ENCODE measurements around the gene MAGI1. TPM values are rescaled to one million over a fixed set of nuclear protein-coding genes. Genes with fewer than 3 reads are reported as not detected.

The MAGI1 gene
- total RNA-seq, 1 donor from 2014 or later: 49.8 TPM

DNA sequence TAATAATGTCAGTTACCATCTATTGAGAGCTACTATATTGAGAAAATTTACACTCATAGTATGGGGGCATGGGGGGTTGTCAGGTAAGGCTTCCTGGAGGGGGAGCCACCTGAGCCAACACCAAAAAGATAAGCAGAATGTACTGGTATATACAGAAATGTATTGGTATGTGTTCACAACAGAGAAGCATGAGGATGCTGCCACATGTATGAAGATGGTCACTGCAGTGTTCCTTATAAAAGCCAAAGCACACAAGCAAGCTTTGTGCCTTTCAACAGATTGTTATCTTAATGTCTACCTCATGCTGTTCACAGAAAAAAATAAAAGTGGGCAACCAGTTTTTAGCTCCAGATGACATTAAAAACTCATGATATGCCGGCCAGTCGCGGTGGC, 149.0 kb downstream of the MAGI1 start:
- Mint-ChIP-seq H3K4me3 (no peak overlapping the region), H3K27me3 (ENCODE audit: low read depth) (no peaks in the 10 kb centered on the region), H3K36me3 (ENCODE audit: low read depth) (no peaks in the 10 kb centered on the region), H3K27ac (ENCODE audit: unreplicated experiment) (no peak overlapping the region), H3K9me3 (no peaks in the 10 kb centered on the region), H3K4me1 (no peaks in the 10 kb centered on the region)
- DNase-seq (ENCODE audit: low read depth, low spot score): no peak
- TF ChIP-seq, protein P1, sequence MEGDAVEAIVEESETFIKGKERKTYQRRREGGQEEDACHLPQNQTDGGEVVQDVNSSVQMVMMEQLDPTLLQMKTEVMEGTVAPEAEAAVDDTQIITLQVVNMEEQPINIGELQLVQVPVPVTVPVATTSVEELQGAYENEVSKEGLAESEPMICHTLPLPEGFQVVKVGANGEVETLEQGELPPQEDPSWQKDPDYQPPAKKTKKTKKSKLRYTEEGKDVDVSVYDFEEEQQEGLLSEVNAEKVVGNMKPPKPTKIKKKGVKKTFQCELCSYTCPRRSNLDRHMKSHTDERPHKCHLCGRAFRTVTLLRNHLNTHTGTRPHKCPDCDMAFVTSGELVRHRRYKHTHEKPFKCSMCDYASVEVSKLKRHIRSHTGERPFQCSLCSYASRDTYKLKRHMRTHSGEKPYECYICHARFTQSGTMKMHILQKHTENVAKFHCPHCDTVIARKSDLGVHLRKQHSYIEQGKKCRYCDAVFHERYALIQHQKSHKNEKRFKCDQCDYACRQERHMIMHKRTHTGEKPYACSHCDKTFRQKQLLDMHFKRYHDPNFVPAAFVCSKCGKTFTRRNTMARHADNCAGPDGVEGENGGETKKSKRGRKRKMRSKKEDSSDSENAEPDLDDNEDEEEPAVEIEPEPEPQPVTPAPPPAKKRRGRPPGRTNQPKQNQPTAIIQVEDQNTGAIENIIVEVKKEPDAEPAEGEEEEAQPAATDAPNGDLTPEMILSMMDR (conservative IDR thresholded peaks at IDR 0.05): no peak

DNA sequence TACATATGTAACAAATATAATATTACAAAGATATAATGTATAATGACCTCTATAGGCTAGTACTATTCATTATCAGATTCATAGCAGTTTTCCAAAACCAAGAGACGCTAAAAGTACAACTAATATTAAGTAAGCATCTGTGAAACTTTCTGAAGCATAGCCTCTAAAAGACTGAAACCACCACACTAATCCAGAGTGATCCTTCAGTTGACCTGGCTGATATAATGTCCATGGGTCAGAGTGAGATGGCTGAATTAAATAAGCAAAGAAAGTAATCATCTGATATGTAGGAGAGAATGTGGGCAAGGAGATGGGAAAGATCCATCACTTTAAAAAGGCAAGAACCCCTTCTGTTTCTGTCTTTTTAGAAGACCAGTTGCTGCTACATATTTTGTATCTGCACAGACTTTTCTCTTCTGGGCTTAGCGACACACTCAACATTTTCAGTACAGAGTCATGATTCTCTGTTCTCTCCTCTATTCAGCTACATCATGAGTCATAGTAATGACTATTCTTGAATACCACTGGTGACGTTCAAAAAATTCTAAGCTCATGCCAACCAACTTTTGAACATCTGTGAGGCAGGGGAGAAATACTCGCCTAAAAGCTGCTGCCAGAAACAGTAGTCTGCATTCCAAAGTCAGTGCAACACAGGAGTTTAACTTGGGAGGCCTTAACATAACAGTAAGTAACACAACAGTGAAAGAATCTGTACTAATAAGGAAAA, 149.6 kb downstream of the MAGI1 start:
- Mint-ChIP-seq H3K9me3 (no peaks in the 10 kb centered on the region), H3K27me3 (ENCODE audit: low read depth) (no peaks in the 10 kb centered on the region), H3K36me3 (ENCODE audit: low read depth) (no peaks in the 10 kb centered on the region), H3K4me3 (no peak overlapping the region), H3K4me1 (peaks cover 1% of the 10 kb centered on the region), H3K27ac (ENCODE audit: unreplicated experiment) (no peak overlapping the region)
- TF ChIP-seq, protein P1 (conservative IDR thresholded peaks at IDR 0.05): no peak
- no peak for DNase-seq (ENCODE audit: low read depth, low spot score)

DNA sequence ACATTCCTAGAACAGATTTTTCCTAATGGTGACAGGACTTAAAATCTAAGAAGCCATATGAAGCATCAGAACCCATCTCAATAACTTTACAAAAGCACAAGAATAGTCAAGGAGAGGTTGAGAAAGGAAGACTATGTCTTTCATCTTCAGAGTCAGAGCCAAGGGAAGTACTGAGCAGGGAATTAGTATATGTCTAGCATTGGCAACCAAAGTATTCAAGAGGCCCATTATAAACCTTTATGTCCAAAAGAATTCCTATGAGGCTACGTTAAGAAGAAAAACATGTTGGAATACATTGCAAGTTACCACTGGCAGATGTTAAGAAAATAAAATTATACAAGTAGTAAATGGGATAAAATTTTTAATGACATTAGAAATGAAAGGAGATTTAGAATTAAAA, 150.5 kb downstream of the MAGI1 start:
- Mint-ChIP-seq H3K4me3 (no peak overlapping the region), H3K9me3 (no peaks in the 10 kb centered on the region), H3K4me1 (peaks cover 9% of the 10 kb centered on the region), H3K27me3 (ENCODE audit: low read depth) (no peaks in the 10 kb centered on the region), H3K36me3 (ENCODE audit: low read depth) (no peaks in the 10 kb centered on the region), H3K27ac (ENCODE audit: unreplicated experiment) (no peak overlapping the region)
- TF ChIP-seq, protein P1 (conservative IDR thresholded peaks at IDR 0.05): no peak
- DNase-seq (ENCODE audit: low read depth, low spot score): no peak

DNA sequence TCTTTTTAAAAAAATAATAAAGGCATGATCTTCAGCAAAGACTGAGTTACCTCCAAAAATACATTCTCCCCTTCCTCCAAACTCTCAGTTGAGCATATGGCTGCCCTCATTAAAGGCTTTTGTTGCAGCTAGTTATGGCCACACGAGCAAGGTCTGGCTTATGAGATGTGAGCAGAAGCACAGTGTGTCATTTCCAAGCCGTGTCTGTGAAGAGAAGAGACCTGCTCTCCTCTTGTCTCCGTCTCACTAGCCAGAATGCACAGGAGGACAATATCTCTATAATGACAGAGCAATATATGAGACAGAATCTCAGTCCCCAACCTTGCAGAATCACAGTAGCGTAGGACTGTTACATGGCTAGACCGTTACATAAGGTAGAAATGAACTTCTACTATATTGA, 152.3 kb downstream of the MAGI1 start:
- Mint-ChIP-seq H3K4me3 (no peak overlapping the region), H3K4me1 (peaks cover 9% of the 10 kb centered on the region), H3K9me3 (no peaks in the 10 kb centered on the region), H3K27me3 (ENCODE audit: low read depth) (peaks cover 4% of the 10 kb centered on the region), H3K27ac (ENCODE audit: unreplicated experiment) (no peak overlapping the region), H3K36me3 (ENCODE audit: low read depth) (no peaks in the 10 kb centered on the region)
- no peak for DNase-seq (ENCODE audit: low read depth, low spot score)
- TF ChIP-seq, protein P1 (conservative IDR thresholded peaks at IDR 0.05): no peak

DNA sequence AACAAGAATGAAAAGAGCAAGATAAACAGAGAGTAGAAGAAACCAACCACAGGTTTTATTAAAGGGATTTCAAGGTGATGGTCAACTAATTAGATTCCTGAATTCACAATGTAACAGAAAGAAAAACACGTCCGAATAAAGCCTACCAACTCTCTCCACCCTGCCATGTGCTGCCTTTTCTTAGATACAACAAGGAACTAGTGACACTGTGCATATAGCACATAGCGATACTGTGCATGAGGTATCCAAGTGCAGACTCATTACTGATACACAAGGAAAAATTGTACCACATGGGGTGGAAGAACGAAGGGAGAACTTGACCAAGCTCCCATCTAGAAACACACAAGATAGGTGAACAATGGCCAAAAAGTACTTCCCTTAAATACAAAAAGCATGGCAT, 154.6 kb downstream of the MAGI1 start:
- peaks cover 9% of the 10 kb centered on the region for H3K4me1 Mint-ChIP-seq
- DNase-seq (ENCODE audit: low read depth, low spot score): no peak
- H3K9me3 Mint-ChIP-seq: no peaks in the 10 kb centered on the region
- H3K36me3 Mint-ChIP-seq (ENCODE audit: low read depth): no peaks in the 10 kb centered on the region
- peaks cover 4% of the 10 kb centered on the region for H3K27me3 Mint-ChIP-seq (ENCODE audit: low read depth)
- TF ChIP-seq, protein P1 (conservative IDR thresholded peaks at IDR 0.05): no peak
- H3K4me3 Mint-ChIP-seq: no peak overlapping the region
- H3K27ac Mint-ChIP-seq (ENCODE audit: unreplicated experiment): no peak overlapping the region

Data from neural crest cell (in vitro differentiated cells).